ENCODE data around the gene LGR4.

Gene LGR4

GRCh38 chr11:27398400-27398770 lies 74.2 kb downstream of the LGR4 start:
- FAIRE-seq, result no peak

- no peak for FAIRE-seq
Observed at GRCh38 chr11:27397624-27398399, 74.8 kb downstream of the LGR4 start.

- FAIRE-seq, result no peak
Observed at GRCh38 chr11:27396259-27396839, 76.2 kb downstream of the LGR4 start.

DNA sequence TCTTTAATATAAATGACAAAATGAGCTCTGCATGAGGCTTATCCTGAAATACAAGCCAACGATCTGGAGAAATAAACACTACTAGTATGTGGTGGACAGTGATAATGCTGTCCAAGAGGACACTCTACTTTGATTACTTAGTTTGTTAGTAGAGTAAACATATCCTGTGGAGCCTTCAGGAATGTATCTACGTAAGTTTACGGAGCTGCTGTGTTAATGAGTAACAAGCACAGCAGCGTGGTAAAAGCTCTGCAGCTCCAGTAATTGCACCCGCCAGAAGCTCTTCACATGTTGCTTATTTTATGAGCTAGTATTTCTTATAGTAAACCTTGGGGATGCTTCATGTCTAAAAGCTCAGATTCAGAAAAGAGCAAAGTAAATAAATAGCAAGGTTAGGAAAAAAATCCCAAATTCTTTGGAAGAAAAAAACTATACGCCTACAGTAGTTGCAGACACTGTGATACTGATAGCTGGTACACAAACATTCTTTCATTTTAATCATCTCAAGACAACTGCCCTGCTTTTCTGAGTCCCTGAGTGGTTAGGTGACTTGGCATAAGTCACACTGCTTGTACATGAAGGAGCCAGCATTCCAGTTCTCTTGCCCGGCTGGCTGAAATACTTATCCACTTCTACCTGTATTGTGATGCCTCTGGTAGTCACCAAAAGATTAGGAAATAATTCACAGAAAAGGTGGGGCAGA lies 76.9 kb downstream of the LGR4 start:
- no peak for FAIRE-seq

GRCh38 chr11:27394781-27395228 lies 77.8 kb downstream of the LGR4 start:
- no peak for FAIRE-seq

- FAIRE-seq, result no peak
Observed at GRCh38 chr11:27392278-27393114, 80.1 kb downstream of the LGR4 start.

- FAIRE-seq, result no peak
Observed at GRCh38 chr11:27391331-27392015, 81.1 kb downstream of the LGR4 start.

- FAIRE-seq, result no peak
Observed at GRCh38 chr11:27390318-27391295, 82.0 kb downstream of the LGR4 start.

DNA sequence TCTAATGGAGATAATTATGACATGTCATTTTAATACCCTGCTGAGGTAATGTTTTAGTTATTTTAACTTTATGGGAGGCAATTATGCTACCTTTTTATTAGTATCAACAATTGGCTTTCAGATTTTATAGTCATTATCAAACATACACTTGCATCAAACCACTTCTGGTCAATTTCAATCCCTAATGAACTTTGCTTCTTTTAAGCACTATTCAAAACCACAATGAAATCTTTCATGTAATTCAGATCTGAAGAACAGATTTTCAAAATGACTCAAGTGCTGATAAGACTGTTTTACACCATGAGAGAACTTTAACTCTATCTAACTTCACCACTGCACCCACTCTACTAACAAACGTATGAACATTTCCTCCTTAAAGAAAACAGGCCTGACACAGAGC lies 83.7 kb downstream of the LGR4 start:
- FAIRE-seq, result no peak

GRCh38 chr11:27388001-27388400 lies 84.6 kb downstream of the LGR4 start:
- FAIRE-seq, result no peak

GRCh38 chr11:27387362-27387761 lies 85.2 kb downstream of the LGR4 start:
- FAIRE-seq, result no peak

GRCh38 chr11:27386181-27386845 lies 86.3 kb downstream of the LGR4 start:
- FAIRE-seq, result no peak

DNA sequence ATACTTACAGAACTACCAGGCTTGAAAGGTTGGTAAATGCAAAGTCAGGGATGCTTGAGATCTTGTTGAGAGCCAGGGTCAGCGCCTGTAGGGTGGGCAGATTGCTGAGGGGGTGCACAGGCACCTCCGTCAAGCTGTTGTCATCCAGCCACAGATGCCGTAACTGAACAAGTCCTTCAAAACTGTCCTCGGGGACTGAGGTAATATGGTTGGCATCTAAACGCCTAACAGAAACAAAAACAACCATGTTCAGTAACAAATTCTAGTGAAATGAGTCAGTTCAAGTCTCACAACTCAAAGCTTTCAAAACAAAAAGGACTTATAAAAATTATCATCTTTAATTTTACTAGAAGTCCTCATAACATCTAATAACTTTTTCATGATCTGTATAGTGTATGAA lies 87.3 kb downstream of the LGR4 start:
- no peak for FAIRE-seq

DNA sequence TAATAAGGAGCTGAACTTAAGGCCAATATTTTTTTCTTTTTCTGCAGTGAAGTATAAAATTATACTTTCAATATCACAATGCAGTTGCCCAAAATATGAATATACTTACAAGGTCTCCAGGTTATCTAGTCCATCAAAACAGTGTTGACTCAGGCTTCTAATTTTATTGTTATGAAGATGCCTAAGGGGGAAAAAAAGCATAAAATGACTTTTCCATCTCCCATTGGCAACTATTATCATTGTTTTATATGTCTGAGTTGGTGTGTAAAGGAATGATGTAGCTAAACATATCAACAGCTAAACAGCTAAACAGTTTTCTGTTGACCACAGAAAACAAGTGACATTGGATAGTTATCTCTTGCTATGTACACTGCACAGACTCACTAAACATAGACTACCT lies 88.4 kb downstream of the LGR4 start:
- FAIRE-seq, result no peak

GRCh38 chr11:27383645-27384044 lies 88.9 kb downstream of the LGR4 start:
- no peak for FAIRE-seq

GRCh38 chr11:27381238-27381666 lies 91.3 kb downstream of the LGR4 start:
- FAIRE-seq, result no peak

DNA sequence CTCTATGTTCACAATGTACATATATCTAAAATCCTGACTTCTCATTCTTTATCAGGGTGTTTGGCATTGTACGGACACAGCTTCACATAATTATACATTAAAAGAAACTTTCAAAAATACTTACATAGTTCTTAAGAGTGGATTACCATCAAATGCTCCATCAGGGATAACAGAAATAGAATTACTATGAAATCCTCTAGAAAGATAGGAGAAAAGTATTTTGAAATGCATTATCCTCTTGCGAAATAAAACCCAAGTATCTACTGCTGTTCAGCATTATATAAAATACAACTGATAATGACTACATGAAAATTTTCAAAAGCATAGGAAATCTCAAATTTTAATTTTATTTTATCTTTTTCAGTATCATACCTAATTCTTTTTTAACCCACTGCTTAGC lies 91.8 kb downstream of the LGR4 start:
- FAIRE-seq, result no peak

DNA sequence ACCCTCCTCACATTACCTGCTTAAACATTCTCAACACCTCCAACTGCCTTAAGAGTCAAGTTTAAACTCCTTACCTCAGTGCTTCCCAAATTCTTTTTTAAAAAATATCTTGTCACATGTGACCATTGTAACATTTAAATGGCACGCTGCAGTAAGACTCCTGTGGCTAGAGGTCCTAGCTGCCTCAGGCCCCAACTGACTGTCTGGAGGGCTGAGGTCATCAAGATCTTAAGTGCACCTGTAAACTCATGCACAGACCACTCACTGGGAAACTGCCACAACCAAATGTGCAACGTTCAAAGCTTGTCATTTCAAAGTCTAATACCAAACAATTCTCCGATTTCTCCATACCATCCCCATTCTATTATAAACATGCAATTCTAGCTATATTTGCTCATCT lies 93.1 kb downstream of the LGR4 start:
- FAIRE-seq, result no peak

GRCh38 chr11:27375370-27375769 lies 97.2 kb downstream of the LGR4 start:
- FAIRE-seq, result no peak

GRCh38 chr11:27373856-27374602 lies 98.6 kb downstream of the LGR4 start:
- FAIRE-seq, result no peak

Data from G401.6 (cell line).